ES-I3 (cell line): ENCODE results near the gene GABRR3.

Source experiments
- H3K36me3 ChIP-seq: 2 replicates; pipeline ENCODE4 v1.6.1; 2013; ENCODE audit warnings: mild to moderate bottlenecking, low read length, control low read depth, moderate library complexity; ENCODE audit not compliant: insufficient read depth
- H3K4me1 ChIP-seq: 2 replicates; pipeline ENCODE4 v1.6.1; 2013; ENCODE audit warnings: mild to moderate bottlenecking, control low read depth, low read length; ENCODE audit not compliant: insufficient read depth
- H3K9ac ChIP-seq: 2 replicates; pipeline ENCODE4 v1.6.1; 2013; ENCODE audit warnings: low read depth, mild to moderate bottlenecking, low read length, moderate library complexity
- H3K9me3 ChIP-seq: 2 replicates; pipeline ENCODE4 v1.6.1; 2013; ENCODE audit warnings: mild to moderate bottlenecking, low read length, moderate library complexity; ENCODE audit not compliant: control insufficient read depth, insufficient read depth

Gene GABRR3

GRCh38 chr3:97990624-97991292 lies 44.4 kb downstream of the GABRR3 start:
- no peaks in the 10 kb centered on the region for H3K36me3 ChIP-seq
- no peaks in the 10 kb centered on the region for H3K9me3 ChIP-seq
- H3K9ac ChIP-seq, result no peak overlapping the region
- peaks cover 4% of the 10 kb centered on the region; the same call in 1 of the 2 replicates for H3K4me1 ChIP-seq

- H3K9me3 ChIP-seq, result no peaks in the 10 kb centered on the region
- H3K36me3 ChIP-seq, result no peaks in the 10 kb centered on the region
- 0 out of 2 replicates have a peak, but pooled peaks cover 4% of the 10 kb centered on the region for H3K4me1 ChIP-seq
- no peak overlapping the region for H3K9ac ChIP-seq
Observed at GRCh38 chr3:97988784-97989568, 46.1 kb downstream of the GABRR3 start.

GRCh38 chr3:97987306-97987705 lies 47.8 kb downstream of the GABRR3 start:
- Histone ChIP-seq H3K9me3 (no peaks in the 10 kb centered on the region), H3K4me1 (0 out of 2 replicates have a peak, but pooled peaks cover 4% of the 10 kb centered on the region), H3K36me3 (no peaks in the 10 kb centered on the region), H3K9ac (no peak overlapping the region)

GRCh38 chr3:97983933-97984491 lies 51.1 kb downstream of the GABRR3 start:
- Histone ChIP-seq H3K36me3 (no peaks in the 10 kb centered on the region), H3K9me3 (no peaks in the 10 kb centered on the region), H3K4me1 (0 out of 2 replicates have a peak, but pooled peaks cover 4% of the 10 kb centered on the region)

GRCh38 chr3:97981886-97982285 lies 53.2 kb downstream of the GABRR3 start:
- Histone ChIP-seq H3K9ac (no peak overlapping the region), H3K36me3 (no peaks in the 10 kb centered on the region), H3K4me1 (no peaks in the 10 kb centered on the region), H3K9me3 (no peaks in the 10 kb centered on the region)

More at GRCh38 chr3:97983933-97984491, 51.1 kb downstream of the GABRR3 start:
- H3K9ac ChIP-seq, result no peak overlapping the region

GRCh38 chr3:97979610-97980009 lies 55.5 kb downstream of the GABRR3 start:
- H3K4me1 ChIP-seq, result no peaks in the 10 kb centered on the region
- H3K9ac ChIP-seq, result no peak overlapping the region
- H3K9me3 ChIP-seq, result no peaks in the 10 kb centered on the region
- no peaks in the 10 kb centered on the region for H3K36me3 ChIP-seq

GRCh38 chr3:97975466-97975865 lies 59.6 kb downstream of the GABRR3 start:
- Histone ChIP-seq H3K9me3 (no peaks in the 10 kb centered on the region), H3K36me3 (no peaks in the 10 kb centered on the region), H3K4me1 (no peaks in the 10 kb centered on the region), H3K9ac (no peak overlapping the region)

- no peaks in the 10 kb centered on the region for H3K36me3 ChIP-seq
- H3K4me1 ChIP-seq, result no peaks in the 10 kb centered on the region
Observed at GRCh38 chr3:97974996-97975395, 60.1 kb downstream of the GABRR3 start.

GRCh38 chr3:97972976-97973375 lies 62.1 kb downstream of the GABRR3 start:
- Histone ChIP-seq H3K4me1 (no peaks in the 10 kb centered on the region), H3K9me3 (no peaks in the 10 kb centered on the region), H3K36me3 (no peaks in the 10 kb centered on the region), H3K9ac (peak overlapping the region; percentile 72; the same call in 1 of the 2 replicates)

More at GRCh38 chr3:97974996-97975395, 60.1 kb downstream of the GABRR3 start:
- Histone ChIP-seq H3K9ac (no peak overlapping the region), H3K9me3 (no peaks in the 10 kb centered on the region)

GRCh38 chr3:97971679-97972567 lies 63.2 kb downstream of the GABRR3 start, which contains the start of gene RIOX2:
Gene RIOX2, minus strand, starts transcription at chr3:97972431. Its CDS starts 4,838 bp downstream, at chr3:97967593.
- no peaks in the 10 kb centered on the region for H3K9me3 ChIP-seq
- H3K36me3 ChIP-seq, result no peaks in the 10 kb centered on the region
- no peaks in the 10 kb centered on the region for H3K4me1 ChIP-seq
- H3K9ac ChIP-seq, result peak within 1 kb of the TSS; percentile 72

GRCh38 chr3:97970956-97971620 lies 64.0 kb downstream of the GABRR3 start:
- H3K4me1 ChIP-seq, result no peaks in the 10 kb centered on the region
- peak overlapping the region; percentile 72 for H3K9ac ChIP-seq
- H3K9me3 ChIP-seq, result no peaks in the 10 kb centered on the region
- H3K36me3 ChIP-seq, result no peaks in the 10 kb centered on the region

- no peaks in the 10 kb centered on the region for H3K9me3 ChIP-seq
- H3K4me1 ChIP-seq, result no peaks in the 10 kb centered on the region
- no peaks in the 10 kb centered on the region for H3K36me3 ChIP-seq
- H3K9ac ChIP-seq, result no peak overlapping the region
Observed at GRCh38 chr3:97970156-97970555, 65.0 kb downstream of the GABRR3 start.

GRCh38 chr3:97969541-97969940 lies 65.6 kb downstream of the GABRR3 start:
- no peaks in the 10 kb centered on the region for H3K9me3 ChIP-seq
- no peak overlapping the region for H3K9ac ChIP-seq
- H3K36me3 ChIP-seq, result no peaks in the 10 kb centered on the region
- H3K4me1 ChIP-seq, result no peaks in the 10 kb centered on the region
